Activated T-cell treated with anti-CD3 and anti-CD28 coated beads, Interleukin-2, amount 50 U/mL, for 72 hours (primary cell): Measurements from ENCODE around the gene VPREB1. TPM values are rescaled to one million over a fixed set of nuclear protein-coding genes. Genes with fewer than 3 reads are reported as not detected.
"Not testable (repeated sequence)": the region's sequence is repeated elsewhere in the genome, so short reads cannot be mapped to it uniquely, and the experiment has no call there.

ENCODE experiments used
- ATAC-seq, 2 donors: fragments of 150-1000 bp; cut with Tn5 transposase; replicated peaks in 1 of 2; 2 replicates each; pipeline ENCODE4 v1.10.0; 2021; ENCODE audit warnings: moderate library complexity in 2 of 2, mild to moderate bottlenecking in 1 of 2
- DNase-seq, 2 donors: peaks; one replicate each; pipeline ENCODE4 v3.0.0; 2021 to 2022; ENCODE audit warnings: mixed read lengths in 1 of 2
- H3K27ac Mint-ChIP-seq: one replicate; pipeline ENCODE4 v1.8.0; 2022; ENCODE audit warnings: mild to moderate bottlenecking, moderate library complexity, mixed read lengths
- H3K27me3 Mint-ChIP-seq: one replicate; pipeline ENCODE4 v1.8.0; 2022; ENCODE audit warnings: low read depth, mixed read lengths
- H3K36me3 Mint-ChIP-seq, 2 donors: one replicate each; pipeline ENCODE4 v1.8.0; 2022; ENCODE audit warnings: mixed read lengths in 2 of 2, mild to moderate bottlenecking in 1 of 2; ENCODE audit not compliant: insufficient read depth in 2 of 2
- H3K4me1 Mint-ChIP-seq: one replicate; pipeline ENCODE4 v1.8.0; 2022; ENCODE audit warnings: low read depth, mixed read lengths
- H3K4me3 Mint-ChIP-seq, 2 donors: one replicate each; pipeline ENCODE4 v1.8.0; 2022; ENCODE audit warnings: mild to moderate bottlenecking in 2 of 2, mixed read lengths in 2 of 2, moderate library complexity in 2 of 2
- H3K9me3 Mint-ChIP-seq, 2 donors: one replicate each; pipeline ENCODE4 v1.8.0; 2022; ENCODE audit warnings: mixed read lengths in 2 of 2
- total RNA-seq, 2 donors: library from RNA; stranded (reverse); gene quantifications; one replicate each; pipeline ENCODE4 v1.2.3, GENCODE V29; 2022

The VPREB1 gene
- total RNA-seq, 2 donors from 2014 or later = not detected

DNA sequence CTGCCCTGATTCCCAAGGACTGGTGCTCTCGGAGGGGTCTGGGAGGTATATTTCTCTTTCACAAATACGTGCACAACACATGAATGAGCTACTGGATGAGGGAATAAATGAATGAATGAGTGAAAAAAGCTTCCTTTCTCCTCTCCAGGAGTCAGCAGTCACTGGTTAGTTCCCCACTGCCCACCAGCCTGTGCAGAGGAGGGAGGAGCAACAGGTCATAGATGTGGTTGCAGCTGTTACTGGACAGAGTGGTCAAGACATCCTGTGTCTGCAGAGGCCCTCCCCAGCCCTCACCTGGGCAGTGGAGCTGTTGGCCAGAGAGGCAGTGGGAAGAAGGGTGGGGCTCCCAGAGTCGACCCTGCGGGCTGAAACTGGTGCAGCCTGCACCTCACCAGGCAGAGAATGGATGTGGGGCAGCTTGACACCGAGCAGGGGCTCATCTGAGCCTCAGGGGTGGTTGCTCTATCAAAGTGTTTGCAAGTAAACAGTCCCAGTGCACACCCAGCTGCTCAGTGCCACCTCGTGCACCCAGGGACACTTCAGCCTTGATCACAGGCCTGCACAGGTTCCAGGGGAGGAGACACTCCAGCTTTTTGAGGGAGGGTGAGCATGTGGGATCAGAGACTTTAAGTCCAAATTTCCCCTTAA, 1.4 kb upstream of the VPREB1 start:
- no peak for ATAC-seq
- peaks cover 2% of the 10 kb centered on the region for H3K4me1 Mint-ChIP-seq
- H3K4me3 Mint-ChIP-seq = no peak overlapping the region
- DNase-seq = no peak
- no peaks in the 10 kb centered on the region for H3K9me3 Mint-ChIP-seq
- H3K27ac Mint-ChIP-seq = no peak overlapping the region
- no peaks in the 10 kb centered on the region for H3K36me3 Mint-ChIP-seq
- peaks cover 7% of the 10 kb centered on the region for H3K27me3 Mint-ChIP-seq

DNA sequence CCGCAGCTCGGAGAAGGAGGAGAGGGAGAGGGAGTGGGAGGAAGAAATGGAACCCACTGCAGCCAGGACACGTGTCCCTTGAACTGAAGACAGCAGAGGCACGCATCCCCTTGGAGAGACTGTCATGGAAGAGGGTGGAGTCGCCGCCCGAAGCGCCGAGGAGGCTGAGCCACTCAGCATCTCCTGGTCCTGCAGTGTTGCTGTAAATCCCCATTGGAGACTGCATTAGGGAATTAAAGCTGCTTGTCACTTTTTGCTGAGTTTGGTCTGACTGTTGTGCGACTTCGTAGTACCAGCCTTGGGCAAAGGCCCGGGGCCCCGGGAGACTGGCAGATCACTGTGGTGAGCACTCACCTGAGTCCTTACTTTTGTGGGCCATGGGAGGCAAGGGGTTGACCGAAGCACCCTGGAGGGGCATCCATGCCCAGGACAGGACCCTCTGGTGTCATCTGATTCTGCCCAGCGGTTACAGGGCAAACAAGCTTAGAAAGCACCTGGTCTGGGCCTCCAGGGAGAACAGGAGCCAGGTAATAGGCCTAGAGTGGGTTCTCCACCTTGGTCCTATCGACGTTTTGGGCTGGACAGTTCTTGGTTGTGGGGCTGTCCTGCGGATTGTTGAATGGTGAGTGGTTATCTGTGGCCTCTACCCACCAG, 797 bp downstream of the VPREB1 start:
- DNase-seq (no peak), ATAC-seq (no peak)
- Mint-ChIP-seq H3K27ac (no peak overlapping the region), H3K4me1 (peaks cover 14% of the 10 kb centered on the region), H3K27me3 (peaks cover 7% of the 10 kb centered on the region), H3K4me3 (no peak overlapping the region), H3K36me3 (no peaks in the 10 kb centered on the region), H3K9me3 (no peaks in the 10 kb centered on the region)

DNA sequence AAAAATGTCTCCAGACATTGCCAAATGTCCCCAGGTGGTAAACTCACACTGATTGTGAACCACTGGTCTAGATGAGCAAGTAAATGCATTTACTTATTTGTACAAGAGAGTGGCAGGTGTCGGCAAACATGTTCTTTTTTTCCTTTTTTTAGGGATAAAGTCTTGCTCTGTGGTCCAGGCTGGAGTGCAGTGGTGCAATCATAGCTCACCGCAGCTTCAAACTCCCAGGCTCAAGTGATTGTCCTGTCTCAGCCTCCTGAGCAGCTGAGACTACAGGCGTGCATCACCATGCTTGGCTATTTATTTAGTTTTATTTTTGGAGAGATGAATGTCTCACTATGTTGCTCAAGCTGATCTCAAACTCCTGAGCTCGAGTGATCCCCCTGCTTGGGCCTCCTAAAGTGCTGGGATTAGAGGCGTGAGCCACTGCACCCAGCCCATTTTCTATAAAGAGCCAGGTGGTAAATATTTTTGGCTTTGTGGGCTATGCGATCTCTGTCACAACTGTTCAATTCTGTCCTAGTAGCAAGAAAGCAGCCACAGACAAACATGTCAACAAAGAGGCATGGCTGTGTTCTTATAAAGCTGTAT, 1.4 kb downstream of the VPREB1 start:
- Mint-ChIP-seq H3K4me3 (no peak overlapping the region), H3K4me1 (peaks cover 14% of the 10 kb centered on the region)
- ATAC-seq = no peak

GRCh38 chr22:22246706-22247105, 2.1 kb downstream of the VPREB1 start:
- no peak overlapping the region for H3K4me3 Mint-ChIP-seq
- H3K27me3 Mint-ChIP-seq = peaks cover 7% of the 10 kb centered on the region
- H3K27ac Mint-ChIP-seq = no peak overlapping the region
- peaks cover 14% of the 10 kb centered on the region for H3K4me1 Mint-ChIP-seq
- ATAC-seq = no peak
- no peaks in the 10 kb centered on the region for H3K36me3 Mint-ChIP-seq
- DNase-seq = no peak
- H3K9me3 Mint-ChIP-seq = no peaks in the 10 kb centered on the region

More for the DNA sequence above, 1.4 kb downstream of the VPREB1 start:
- H3K9me3 Mint-ChIP-seq = no peaks in the 10 kb centered on the region
- DNase-seq = no peak
- H3K27ac Mint-ChIP-seq = no peak overlapping the region
- peaks cover 7% of the 10 kb centered on the region for H3K27me3 Mint-ChIP-seq
- no peaks in the 10 kb centered on the region for H3K36me3 Mint-ChIP-seq

GRCh38 chr22:22248878-22249277, 4.3 kb downstream of the VPREB1 start:
- Mint-ChIP-seq H3K27ac (no peak overlapping the region), H3K27me3 (no peaks in the 10 kb centered on the region), H3K9me3 (no peaks in the 10 kb centered on the region), H3K36me3 (no peaks in the 10 kb centered on the region), H3K4me1 (peaks cover 14% of the 10 kb centered on the region), H3K4me3 (no peak overlapping the region)
- no peak for DNase-seq
- ATAC-seq = peak in 1 of 2 donors; percentile 23

GRCh38 chr22:22250651-22251050, 6.1 kb downstream of the VPREB1 start:
- not testable (repeated sequence) for H3K9me3 Mint-ChIP-seq, H3K27me3 Mint-ChIP-seq, DNase-seq, ATAC-seq, H3K4me3 Mint-ChIP-seq, H3K36me3 Mint-ChIP-seq, H3K27ac Mint-ChIP-seq
- peaks cover 14% of the 10 kb centered on the region for H3K4me1 Mint-ChIP-seq

DNA sequence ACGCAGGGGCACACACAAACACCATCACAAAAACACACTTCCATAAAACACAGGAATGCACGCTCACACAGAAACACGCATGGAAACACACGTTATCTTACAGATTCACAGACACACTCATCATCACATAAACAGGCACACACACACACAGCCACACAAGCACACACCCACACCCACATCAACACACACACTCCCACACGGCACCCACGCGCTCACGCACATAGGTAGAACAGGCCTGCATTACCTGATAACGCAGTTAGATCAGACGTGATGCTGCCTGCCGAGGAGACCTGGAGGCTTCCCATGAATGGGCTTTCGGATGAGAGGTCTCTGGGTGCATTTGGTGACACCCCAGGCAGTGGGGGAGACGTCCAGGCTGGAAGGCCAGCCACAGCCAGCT, 11.5 kb downstream of the VPREB1 start:
- H3K4me1 Mint-ChIP-seq, H3K9me3 Mint-ChIP-seq, H3K27ac Mint-ChIP-seq, DNase-seq, ATAC-seq, H3K4me3 Mint-ChIP-seq, H3K27me3 Mint-ChIP-seq, H3K36me3 Mint-ChIP-seq: not testable (repeated sequence)

DNA sequence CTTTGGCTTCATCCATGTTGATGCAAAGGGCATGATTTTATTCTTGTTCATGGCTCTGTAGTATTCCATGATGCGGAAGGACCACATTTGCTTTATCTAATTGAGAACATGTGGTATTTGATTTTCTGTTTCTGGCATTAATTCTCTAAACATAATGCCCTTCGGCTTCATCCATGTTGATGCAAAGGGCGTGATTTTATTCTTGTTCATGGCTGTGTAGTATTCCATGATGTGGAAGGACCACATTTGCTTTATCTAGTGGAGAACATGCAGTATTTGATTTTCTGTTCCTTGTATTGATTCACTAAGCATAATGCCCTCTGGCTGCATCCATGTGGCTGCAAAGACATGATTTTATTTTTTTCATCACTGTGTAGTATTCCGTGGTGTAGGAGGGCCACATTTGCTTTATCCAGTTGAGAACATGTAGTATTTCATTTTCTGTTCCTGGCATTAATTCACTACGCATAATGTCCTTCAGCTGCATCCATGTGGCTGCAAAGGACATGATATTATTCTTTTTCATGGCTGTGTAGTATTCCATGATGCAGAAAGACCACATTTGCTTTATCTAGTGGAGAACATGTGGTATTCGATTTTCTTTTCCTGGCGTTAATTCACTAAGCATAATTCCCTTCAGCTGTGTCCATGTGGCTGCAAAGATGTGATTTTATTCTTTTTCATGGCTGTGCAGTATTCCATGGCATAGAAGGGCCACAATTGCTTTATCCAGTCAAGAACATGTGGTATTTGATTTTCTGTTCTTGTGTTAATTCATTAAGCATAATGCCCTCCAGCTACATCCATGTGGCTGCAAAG, 14.2 kb downstream of the VPREB1 start:
- ATAC-seq, H3K4me3 Mint-ChIP-seq, DNase-seq, H3K9me3 Mint-ChIP-seq, H3K4me1 Mint-ChIP-seq, H3K36me3 Mint-ChIP-seq, H3K27ac Mint-ChIP-seq, H3K27me3 Mint-ChIP-seq: not testable (repeated sequence)

DNA sequence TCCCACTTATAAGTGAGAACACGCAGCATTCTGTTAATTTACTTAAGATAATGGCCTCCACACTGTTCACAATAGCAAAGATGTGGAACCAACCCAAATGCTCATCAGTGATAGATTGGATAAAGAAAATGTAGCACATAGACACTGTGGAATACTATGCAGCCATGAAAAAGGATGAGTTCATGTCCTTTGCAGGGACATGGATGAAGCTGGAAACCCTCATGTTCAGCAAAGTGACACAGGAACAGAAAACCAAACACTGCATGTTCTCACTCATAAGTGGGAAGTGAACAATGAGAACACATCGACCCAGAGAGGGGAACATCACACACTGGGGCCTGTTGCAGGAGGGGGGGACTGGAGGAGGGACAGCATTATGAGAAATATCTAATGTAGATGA, 15.6 kb downstream of the VPREB1 start:
- not testable (repeated sequence) for H3K9me3 Mint-ChIP-seq, H3K27me3 Mint-ChIP-seq, H3K36me3 Mint-ChIP-seq, H3K4me1 Mint-ChIP-seq, H3K4me3 Mint-ChIP-seq, ATAC-seq, H3K27ac Mint-ChIP-seq, DNase-seq

- H3K27me3 Mint-ChIP-seq, H3K4me1 Mint-ChIP-seq, H3K27ac Mint-ChIP-seq, H3K4me3 Mint-ChIP-seq, ATAC-seq, H3K9me3 Mint-ChIP-seq, H3K36me3 Mint-ChIP-seq, DNase-seq: not testable (repeated sequence)
Measured at GRCh38 chr22:22260586-22260985, 16.0 kb downstream of the VPREB1 start.

DNA sequence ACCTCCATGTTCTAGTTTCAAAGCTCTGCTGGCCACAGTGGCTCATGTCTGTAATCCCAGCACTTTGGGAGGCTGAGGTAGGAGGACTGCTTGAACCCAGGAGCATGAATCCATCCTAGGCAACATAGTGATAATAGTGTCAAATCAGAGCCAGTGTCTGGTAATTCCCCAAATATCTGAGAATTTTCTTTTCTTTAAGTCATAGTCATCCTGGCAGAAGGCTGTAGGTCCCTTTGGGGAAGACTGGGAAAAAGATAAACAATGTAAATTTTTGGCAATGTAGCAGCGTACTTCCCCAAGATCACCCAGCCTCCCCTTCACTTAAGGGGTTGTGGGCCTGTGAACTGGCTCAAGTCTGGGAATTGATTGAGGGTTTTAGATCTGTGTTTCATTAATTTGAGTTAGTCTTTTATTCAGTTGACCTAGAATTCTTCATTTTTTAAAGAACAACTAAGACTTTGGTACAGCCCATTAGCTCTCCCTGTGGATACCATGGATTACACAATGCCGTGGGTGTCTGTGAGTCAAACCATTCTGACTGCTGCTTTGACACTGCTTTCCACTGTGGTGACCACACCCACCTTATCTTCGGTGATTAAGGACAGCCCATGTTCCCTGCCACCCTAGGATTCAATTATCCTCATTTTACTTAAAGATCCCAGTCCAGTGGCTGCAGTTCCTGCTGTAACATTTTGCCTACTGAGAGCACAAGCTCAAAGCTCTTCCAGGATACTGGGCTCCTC, 17.9 kb downstream of the VPREB1 start:
- H3K27me3 Mint-ChIP-seq, DNase-seq, ATAC-seq: not testable (repeated sequence)

GRCh38 chr22:22263823-22264222, 19.2 kb downstream of the VPREB1 start:
- H3K27ac Mint-ChIP-seq, H3K27me3 Mint-ChIP-seq, H3K9me3 Mint-ChIP-seq, H3K4me3 Mint-ChIP-seq, H3K4me1 Mint-ChIP-seq, ATAC-seq, DNase-seq, H3K36me3 Mint-ChIP-seq: not testable (repeated sequence)

More for the DNA sequence above, 17.9 kb downstream of the VPREB1 start:
- H3K4me3 Mint-ChIP-seq, H3K4me1 Mint-ChIP-seq, H3K27ac Mint-ChIP-seq, H3K36me3 Mint-ChIP-seq, H3K9me3 Mint-ChIP-seq: not testable (repeated sequence)
